Liver (tissue), 9 donors: Measurements from ENCODE around the gene DOCK6. TPM values are rescaled to one million over a fixed set of nuclear protein-coding genes. Genes with fewer than 3 reads are reported as not detected.
A peak's percentile ranks its signal among the peaks of the same experiment; 100 is the strongest.

Experiments
- DNase-seq: peaks from one replicate; pipeline ENCODE4 v3.0.0-alpha.2; 2017; ENCODE audit warnings: low spot score
- H3K27ac ChIP-seq, 2 donors: one replicate each; pipeline ENCODE4 v1.7.0; 2013; ENCODE audit warnings: inconsistent platforms in 2 of 2, low read length in 2 of 2, control low read depth in 1 of 2, low read depth in 1 of 2, mild to moderate bottlenecking in 1 of 2
- H3K27me3 ChIP-seq, 4 donors: one replicate each; pipeline versions ENCODE4 v1.6.1 to v1.7.0; 2013; ENCODE audit warnings: low read length in 3 of 4, inconsistent platforms in 1 of 4, mild to moderate bottlenecking in 1 of 4, moderate library complexity in 1 of 4; ENCODE audit not compliant: control insufficient read depth in 4 of 4, insufficient read depth in 4 of 4
- H3K36me3 ChIP-seq, 4 donors: one replicate each; pipeline versions ENCODE4 v1.6.1 to v1.7.0; 2013; ENCODE audit warnings: low read length in 3 of 4, mild to moderate bottlenecking in 3 of 4, low read depth in 1 of 4, moderate library complexity in 1 of 4; ENCODE audit not compliant: control insufficient read depth in 4 of 4, insufficient read depth in 3 of 4
- H3K4me1 ChIP-seq, 4 donors: one replicate each; pipeline versions ENCODE4 v1.6.1 to v1.7.0; 2013; ENCODE audit warnings: low read length in 3 of 4, mild to moderate bottlenecking in 3 of 4, moderate library complexity in 1 of 4; ENCODE audit not compliant: control insufficient read depth in 4 of 4, insufficient read depth in 4 of 4
- H3K4me3 ChIP-seq, 3 donors: one replicate each; pipeline versions ENCODE4 v1.6.1 to v1.7.0; 2013; ENCODE audit warnings: low read length in 3 of 3, control low read depth in 1 of 3, low read depth in 1 of 3, mild to moderate bottlenecking in 1 of 3
- H3K9ac ChIP-seq, 2 donors: one replicate each; pipeline ENCODE4 v1.7.0; 2013; ENCODE audit warnings: low read length in 2 of 2, mild to moderate bottlenecking in 2 of 2, moderate library complexity in 2 of 2, control low read depth in 1 of 2, low read depth in 1 of 2
- H3K9me3 ChIP-seq, 4 donors: one replicate each; pipeline versions ENCODE4 v1.6.1 to v1.7.0; 2013; ENCODE audit warnings: low read length in 3 of 4; ENCODE audit not compliant: control insufficient read depth in 4 of 4
- ATF3 ChIP-seq: IDR thresholded peaks from 2 replicates; pipeline ENCODE4 v1.6.1; 2016; ENCODE audit warnings: antibody characterized with exemption
- CTCF ChIP-seq: fragments of 150-350 bp; IDR thresholded peaks from 2 replicates; pipeline ENCODE4 v1.5.1; 2017; ENCODE audit warnings: improper control_type of control experiment, low read depth, low read length; ENCODE audit not compliant: missing input control
- FOXA2 ChIP-seq: IDR thresholded peaks from 2 replicates; pipeline ENCODE4 v1.6.1; 2016; ENCODE audit warnings: antibody characterized with exemption
- GABPA ChIP-seq, 2 donors: IDR thresholded peaks in 1 of 2; conservative IDR thresholded peaks in 1 of 2; 2 replicates each; pipeline ENCODE4 v1.6.1; 2016; ENCODE audit warnings: antibody characterized with exemption in 2 of 2, mild to moderate bottlenecking in 1 of 2, moderate library complexity in 1 of 2
- HNF4A ChIP-seq, 2 donors: conservative IDR thresholded peaks; 2 replicates each; pipeline ENCODE4 v1.6.1; 2016; ENCODE audit warnings: antibody characterized with exemption in 2 of 2, mild to moderate bottlenecking in 2 of 2
- MAX ChIP-seq: IDR thresholded peaks from 2 replicates; pipeline ENCODE4 v1.6.1; 2016; ENCODE audit warnings: antibody characterized with exemption
- NR2F2 ChIP-seq: IDR thresholded peaks from 2 replicates; pipeline ENCODE4 v1.6.1; 2016; ENCODE audit warnings: antibody characterized with exemption
- RAD21 ChIP-seq, 2 donors: IDR thresholded peaks; 2 replicates each; pipeline ENCODE4 v1.6.1; 2016; ENCODE audit warnings: antibody characterized with exemption in 2 of 2, mild to moderate bottlenecking in 2 of 2
- REST ChIP-seq: IDR thresholded peaks from 2 replicates; pipeline ENCODE4 v1.6.1; 2016; ENCODE audit warnings: antibody characterized with exemption, mild to moderate bottlenecking
- RXRA ChIP-seq, 2 donors: IDR thresholded peaks; 2 replicates each; pipeline ENCODE4 v1.6.1; 2017 to 2018; ENCODE audit warnings: antibody characterized with exemption in 2 of 2, mild to moderate bottlenecking in 1 of 2
- SP1 ChIP-seq: IDR thresholded peaks from 2 replicates; pipeline ENCODE4 v1.6.1; 2018; ENCODE audit warnings: antibody characterized with exemption, mild to moderate bottlenecking
- YY1 ChIP-seq: IDR thresholded peaks from 2 replicates; pipeline ENCODE4 v1.6.1; 2016; ENCODE audit warnings: antibody characterized with exemption, mild to moderate bottlenecking
- ZBTB33 ChIP-seq: IDR thresholded peaks from 2 replicates; pipeline ENCODE4 v1.6.1; 2016; ENCODE audit warnings: antibody characterized with exemption
- WGBS: extraction: QIAGEN DNeasy Blood & Tissue Kit; methylation state at CpG from one replicate; pipeline ENCODE4 v1.1.7; 2013; 5-methylcytosine and 5-hydroxymethylcytosine counted together
- polyA plus RNA-seq, 2 donors: library from polyadenylated mRNA; stranded (reverse) in 1 of 2; unstranded in 1 of 2; fragments of 200-250 nt in 1 of 2; fragments of >200 nt in 1 of 2; fragmentation: Nextera tagmentation in 1 of 2; extraction: Ambion mirVana in 1 of 2; gene quantifications; one replicate each; pipeline versions ENCODE4 v1.2.1 to v1.2.3, GENCODE V29; 2013 to 2015
- total RNA-seq, 2 donors: library from RNA; depleted of rRNA; stranded (reverse); fragments of >200 nt; gene quantifications; one replicate each; pipeline ENCODE4 v1.2.3, GENCODE V29; 2014
- donor health status: healthy.
- donor health status: healthy.
- donor health status: healthy.
- donor health status: healthy.
- donor health status: healthy.

Gene DOCK6
- total and polyA plus RNA-seq, 4 donors, result 4.9 to 15.8 (median 13.7) TPM

GRCh38 chr19:11256189-11256588 is 6.1 kb downstream of the DOCK6 start:
- H3K27ac ChIP-seq, result no peak overlapping the region
- WGBS, result 65% methylated on average over 7 of the region's 7 CpGs

GRCh38 chr19:11254666-11255065 is 7.7 kb downstream of the DOCK6 start:
- no peaks in the 10 kb centered on the region for H3K27me3 ChIP-seq
- no peak overlapping the region for H3K27ac ChIP-seq
- no peaks in the 10 kb centered on the region for H3K36me3 ChIP-seq
- H3K9ac ChIP-seq, result no peak overlapping the region
- no peaks in the 10 kb centered on the region for H3K9me3 ChIP-seq
- no peaks in the 10 kb centered on the region for H3K4me1 ChIP-seq
- no peak for DNase-seq
- WGBS, result 94% methylated on average over 5 of the region's 5 CpGs
- TF ChIP-seq FOXA2, result no peak
- no peak for TF ChIP-seq YY1
- TF ChIP-seq RXRA (IDR thresholded peaks at IDR 0.05), result no peak
- TF ChIP-seq GABPA (IDR thresholded peaks at IDR 0.05 in 1 of 2, conservative IDR thresholded peaks at IDR 0.05 in 1 of 2), result no peak
- TF ChIP-seq RAD21 (IDR thresholded peaks at IDR 0.05), result peak; percentile 4 to 42
- TF ChIP-seq SP1, result no peak
- TF ChIP-seq CTCF, result peak; percentile 15
- TF ChIP-seq ZBTB33, result no peak
- no peak for TF ChIP-seq NR2F2
- H3K4me3 ChIP-seq, result no peak overlapping the region

More at GRCh38 chr19:11256189-11256588, 6.1 kb downstream of the DOCK6 start:
- Histone ChIP-seq H3K4me3 (no peak overlapping the region), H3K27me3 (no peaks in the 10 kb centered on the region), H3K9ac (no peak overlapping the region), H3K36me3 (no peaks in the 10 kb centered on the region), H3K4me1 (no peaks in the 10 kb centered on the region), H3K9me3 (no peaks in the 10 kb centered on the region)
- DNase-seq, result no peak
- TF ChIP-seq HNF4A (conservative IDR thresholded peaks at IDR 0.05) (no peak), REST (no peak), RAD21 (IDR thresholded peaks at IDR 0.05) (no peak), ZBTB33 (no peak), YY1 (no peak), GABPA (IDR thresholded peaks at IDR 0.05 in 1 of 2, conservative IDR thresholded peaks at IDR 0.05 in 1 of 2) (no peak), MAX (no peak), SP1 (no peak), ATF3 (no peak)
